ENCODE measurements around the gene CD36. TPM values are rescaled to one million over a fixed set of nuclear protein-coding genes. Genes with fewer than 3 reads are reported as not detected.
A peak's percentile ranks its signal among the peaks of the same experiment; 100 is the strongest.

CD36 gene
- total RNA-seq, 8 experiments from 2014 or later: 0.22 to 98.4 (median 0.80) TPM

GRCh38 chr7:80699721-80700256 lies 61.3 kb downstream of the CD36 start:
- 20 to 100% (median 76%) methylated on average over 1 to 4 of the region's 4 CpGs for WGBS, 10 experiments
- Histone ChIP-seq H3K4me3 (no peak overlapping the region), H3K27ac (no peak overlapping the region), H3K4me1 (replicated peaks in 1 of 2) (peaks cover 4 to 8% of the 10 kb centered on the region in 2 donors)
- ATAC-seq (replicated peaks in 6 of 8): peak in 3 of 8 experiments; percentile 29 to 44 (median 31)
- in situ Hi-C loops (cut with MboI; ENCODE audit: low pct_unique_long_range_greater_than_20kb in 2 of 9, low sequenced_read_pairs in 9 of 9, unreplicated experiment in 9 of 9): loop anchor here (10.0 to 25.0 kb wide), 4 partner anchors 213 to 775 kb away; partner anchors contain the start of gene SEMA3C (in 3 of the 9)

GRCh38 chr7:80703272-80703671 lies 64.8 kb downstream of the CD36 start:
- 0 to 100% (median 75%) methylated on average over 1 of the region's 1 CpG; no CpG with 5 or more reads in 2 of the 10 experiments for WGBS, 10 experiments
- in situ Hi-C loops (cut with MboI; ENCODE audit: low pct_unique_long_range_greater_than_20kb in 2 of 9, low sequenced_read_pairs in 9 of 9, unreplicated experiment in 9 of 9): loop anchor here in 6 of 9 experiments (10.0 to 25.0 kb wide), 4 partner anchors 209 to 772 kb away; partner anchors contain the start of gene SEMA3C (in 3 of the 6)
- Histone ChIP-seq H3K4me3 (no peak overlapping the region), H3K27ac (no peak overlapping the region), H3K4me1 (replicated peaks in 1 of 2) (peaks cover 4 to 20% of the 10 kb centered on the region in 2 donors)
- no peak for ATAC-seq (replicated peaks in 6 of 8)

- 33 to 100% (median 75%) methylated on average over 1 to 2 of the region's 2 CpGs for WGBS, 10 experiments
- Histone ChIP-seq H3K27ac (no peak overlapping the region), H3K4me1 (replicated peaks in 1 of 2) (peaks cover 0 to 12% of the 10 kb centered on the region in 2 donors), H3K4me3 (no peak overlapping the region)
- peak in 3 of 8 experiments; percentile 31 to 66 (median 35) for ATAC-seq (replicated peaks in 6 of 8)
- in situ Hi-C loops (cut with MboI; ENCODE audit: low pct_unique_long_range_greater_than_20kb in 2 of 9, low sequenced_read_pairs in 9 of 9, unreplicated experiment in 9 of 9): loop anchor here in 6 of 9 experiments (10.0 to 25.0 kb wide), 4 partner anchors 207 to 770 kb away; partner anchors contain the start of gene SEMA3C (in 3 of the 6)
Observed at GRCh38 chr7:80705130-80705781, 66.8 kb downstream of the CD36 start.

- in situ Hi-C loops (cut with MboI; ENCODE audit: low pct_unique_long_range_greater_than_20kb in 2 of 9, low sequenced_read_pairs in 9 of 9, unreplicated experiment in 9 of 9): loop anchor here in 6 of 9 experiments (10.0 to 25.0 kb wide), 4 partner anchors 205 to 767 kb away; partner anchors contain the start of gene SEMA3C (in 3 of the 6)
- WGBS, 10 experiments: 13 to 100% (median 87%) methylated on average over 1 of the region's 1 CpG
- Histone ChIP-seq H3K4me1 (replicated peaks in 1 of 2) (peaks cover 0 to 12% of the 10 kb centered on the region in 2 donors), H3K27ac (no peak overlapping the region), H3K4me3 (no peak overlapping the region)
- ATAC-seq (replicated peaks in 6 of 8): no peak
Observed at GRCh38 chr7:80707318-80707717, 68.9 kb downstream of the CD36 start.

- H3K4me3 ChIP-seq: no peak overlapping the region
- WGBS, 10 experiments: 71 to 100% (median 98%) methylated on average over 1 to 2 of the region's 2 CpGs; no CpG with 5 or more reads in 2 of the 10 experiments
- no peak for ATAC-seq (replicated peaks in 6 of 8)
- H3K27ac ChIP-seq: no peak overlapping the region
- in situ Hi-C loops (cut with MboI; ENCODE audit: low pct_unique_long_range_greater_than_20kb in 2 of 9, low sequenced_read_pairs in 9 of 9, unreplicated experiment in 9 of 9): loop anchor here in 6 of 9 experiments (10.0 to 25.0 kb wide), 4 partner anchors 204 to 767 kb away; partner anchors contain the start of gene SEMA3C (in 3 of the 6)
- H3K4me1 ChIP-seq (replicated peaks in 1 of 2): peaks cover 0 to 12% of the 10 kb centered on the region in 2 donors
Observed at GRCh38 chr7:80708123-80708522, 69.7 kb downstream of the CD36 start.

- in situ Hi-C loops (cut with MboI; ENCODE audit: low pct_unique_long_range_greater_than_20kb in 2 of 9, low sequenced_read_pairs in 9 of 9, unreplicated experiment in 9 of 9): loop anchor here in 5 of 9 experiments (25.0 kb wide), 2 partner anchors 201 to 751 kb away; partner anchors contain the start of gene SEMA3C (in 3 of the 5)
- no peak overlapping the region for H3K27ac ChIP-seq
- 0 to 100% (median 40%) methylated on average over 1 to 2 of the region's 2 CpGs; no CpG with 5 or more reads in 3 of the 10 experiments for WGBS, 10 experiments
- ATAC-seq (replicated peaks in 6 of 8): peak in 3 of 8 experiments; percentile 30 to 61 (median 61)
- H3K4me1 ChIP-seq (replicated peaks in 1 of 2): no peaks in the 10 kb centered on the region
- H3K4me3 ChIP-seq: no peak overlapping the region
Observed at GRCh38 chr7:80711531-80711930, 73.1 kb downstream of the CD36 start.

- in situ Hi-C loops (cut with MboI; ENCODE audit: low pct_unique_long_range_greater_than_20kb in 2 of 9, low sequenced_read_pairs in 9 of 9, unreplicated experiment in 9 of 9): loop anchor here in 5 of 9 experiments (25.0 kb wide), 2 partner anchors 193 to 743 kb away; partner anchors contain the start of gene SEMA3C (in 3 of the 5)
- H3K4me3 ChIP-seq: no peak overlapping the region
- 11 to 95% (median 74%) methylated on average over 1 to 3 of the region's 3 CpGs for WGBS, 10 experiments
- H3K27ac ChIP-seq: no peak overlapping the region
- ATAC-seq (replicated peaks in 6 of 8): peak in 1 of 8 experiments; percentile 15
- H3K4me1 ChIP-seq (replicated peaks in 1 of 2): peaks cover 18 to 25% of the 10 kb centered on the region in 2 donors
Observed at GRCh38 chr7:80719261-80719660, 80.8 kb downstream of the CD36 start.

- H3K4me3 ChIP-seq: no peak overlapping the region
- ATAC-seq (replicated peaks in 6 of 8): no peak
- in situ Hi-C loops (cut with MboI; ENCODE audit: low pct_unique_long_range_greater_than_20kb in 2 of 9, low sequenced_read_pairs in 9 of 9, unreplicated experiment in 9 of 9): loop anchor here in 5 of 9 experiments (25.0 kb wide), 2 partner anchors 192 to 742 kb away; partner anchors contain the start of gene SEMA3C (in 3 of the 5)
- peaks cover 26 to 34% of the 10 kb centered on the region in 2 donors for H3K4me1 ChIP-seq (replicated peaks in 1 of 2)
- WGBS, 10 experiments: 90 to 100% (median 100%) methylated on average over 1 to 3 of the region's 3 CpGs; no CpG with 5 or more reads in 2 of the 10 experiments
- no peak overlapping the region for H3K27ac ChIP-seq
Observed at GRCh38 chr7:80720146-80720545, 81.7 kb downstream of the CD36 start.

GRCh38 chr7:80721883-80722615 lies 83.6 kb downstream of the CD36 start:
- in situ Hi-C loops (cut with MboI; ENCODE audit: low pct_unique_long_range_greater_than_20kb in 2 of 9, low sequenced_read_pairs in 9 of 9, unreplicated experiment in 9 of 9): loop anchor here in 5 of 9 experiments (25.0 kb wide), 2 partner anchors 190 to 740 kb away; partner anchors contain the start of gene SEMA3C (in 3 of the 5)
- 0 to 67% (median 31%) methylated on average over 1 to 3 of the region's 3 CpGs; no CpG with 5 or more reads in 1 of the 10 experiments for WGBS, 10 experiments
- ATAC-seq (replicated peaks in 6 of 8): peak in 7 of 8 experiments; percentile 26 to 66 (median 53)
- Histone ChIP-seq H3K4me3 (no peak overlapping the region), H3K27ac (no peak overlapping the region), H3K4me1 (replicated peaks in 1 of 2) (peaks cover 42 to 49% of the 10 kb centered on the region in 2 donors)

GRCh38 chr7:80722616-80723195 lies 84.3 kb downstream of the CD36 start:
- no peak overlapping the region for H3K4me3 ChIP-seq
- H3K27ac ChIP-seq: no peak overlapping the region
- peak; percentile 29 to 87 (median 45) for ATAC-seq (replicated peaks in 6 of 8)
- in situ Hi-C loops (cut with MboI; ENCODE audit: low pct_unique_long_range_greater_than_20kb in 2 of 9, low sequenced_read_pairs in 9 of 9, unreplicated experiment in 9 of 9): loop anchor here in 5 of 9 experiments (25.0 kb wide), 2 partner anchors 190 to 740 kb away; partner anchors contain the start of gene SEMA3C (in 3 of the 5)
- 0 to 100% (median 38%) methylated on average over 1 to 3 of the region's 3 CpGs; no CpG with 5 or more reads in 3 of the 10 experiments for WGBS, 10 experiments
- H3K4me1 ChIP-seq (replicated peaks in 1 of 2): peaks cover 42 to 51% of the 10 kb centered on the region in 2 donors

- Histone ChIP-seq H3K27ac (peak overlapping the region; percentile 31 to 48), H3K4me1 (replicated peaks in 1 of 2) (peaks cover 42 to 51% of the 10 kb centered on the region in 2 donors), H3K4me3 (no peak overlapping the region)
- WGBS, 10 experiments: 18 to 69% (median 30%) methylated on average over 1 to 4 of the region's 4 CpGs; no CpG with 5 or more reads in 2 of the 10 experiments
- peak in 6 of 8 experiments; percentile 12 to 60 (median 44) for ATAC-seq (replicated peaks in 6 of 8)
- in situ Hi-C loops (cut with MboI; ENCODE audit: low pct_unique_long_range_greater_than_20kb in 2 of 9, low sequenced_read_pairs in 9 of 9, unreplicated experiment in 9 of 9): loop anchor here in 5 of 9 experiments (25.0 kb wide), 2 partner anchors 188 to 738 kb away; partner anchors contain the start of gene SEMA3C (in 3 of the 5)
Observed at GRCh38 chr7:80724249-80724871, 85.9 kb downstream of the CD36 start.

Measured in motor neuron (in vitro differentiated cells).